Right lung (tissue), 5 donors: ENCODE results near the gene CFAP206. TPM values are rescaled to one million over a fixed set of nuclear protein-coding genes. Genes with fewer than 3 reads are reported as not detected.
"Not testable (repeated sequence)": the region's sequence is repeated elsewhere in the genome, so short reads cannot be mapped to it uniquely, and the experiment has no call there.

Experiments
- DNase-seq, 2 donors: peaks; one replicate each; pipeline ENCODE4 v3.0.0-alpha.2; 2013
- polyA plus RNA-seq, 5 donors: library from polyadenylated mRNA; unstranded; fragments of 120-200 nt; gene quantifications; one replicate each; pipeline versions ENCODE4 v1.2.1 to v1.2.3, GENCODE V29; 2013; ENCODE audit warnings: inconsistent platforms in 1 of 5, low replicate concordance in 1 of 5; ENCODE audit not compliant: insufficient read length in 5 of 5, insufficient read depth in 1 of 5

The CFAP206 gene
- polyA plus RNA-seq, 5 donors, result 1.2 to 4.2 (median 2.4) TPM

DNA sequence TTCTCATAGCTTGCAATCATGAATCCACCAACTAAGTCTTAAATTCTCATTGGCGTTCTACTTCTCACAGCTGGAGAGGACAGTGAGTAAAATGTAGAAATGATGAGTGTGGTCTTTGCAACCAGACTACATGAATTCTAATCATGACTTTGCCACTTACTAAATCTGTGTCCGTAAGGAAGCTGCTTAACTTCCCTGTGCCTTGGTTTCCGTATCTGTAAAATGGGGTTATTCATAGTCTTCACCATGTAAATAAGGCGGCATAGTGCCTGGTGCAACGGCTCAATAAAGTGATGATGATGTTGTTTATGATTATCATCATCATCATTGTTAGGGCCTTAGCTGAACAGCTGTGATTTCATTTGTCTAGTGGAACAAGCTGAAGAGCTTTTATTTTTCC, 12.6 kb downstream of the CFAP206 start:
- DNase-seq, result no peak

DNA sequence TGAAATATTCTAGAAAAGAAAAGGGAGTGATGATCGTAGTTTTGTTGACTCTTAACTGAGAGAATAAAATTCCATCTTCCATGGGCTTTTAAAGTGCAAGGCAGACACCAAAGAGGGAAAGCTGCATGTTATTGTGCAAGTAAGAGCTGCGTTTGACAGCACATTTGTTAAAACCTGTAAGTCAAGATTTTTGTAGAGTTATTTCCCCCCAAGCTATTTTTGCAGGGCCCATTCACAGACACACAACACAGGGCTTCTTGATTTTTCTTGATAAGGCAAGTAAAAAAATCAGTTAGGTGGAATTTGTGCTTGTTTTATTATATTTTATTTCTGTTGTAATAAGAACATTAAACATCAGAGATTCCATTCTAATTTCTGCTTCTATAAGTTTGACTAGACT, 13.8 kb downstream of the CFAP206 start:
- DNase-seq, result peak; percentile 3 to 6

DNA sequence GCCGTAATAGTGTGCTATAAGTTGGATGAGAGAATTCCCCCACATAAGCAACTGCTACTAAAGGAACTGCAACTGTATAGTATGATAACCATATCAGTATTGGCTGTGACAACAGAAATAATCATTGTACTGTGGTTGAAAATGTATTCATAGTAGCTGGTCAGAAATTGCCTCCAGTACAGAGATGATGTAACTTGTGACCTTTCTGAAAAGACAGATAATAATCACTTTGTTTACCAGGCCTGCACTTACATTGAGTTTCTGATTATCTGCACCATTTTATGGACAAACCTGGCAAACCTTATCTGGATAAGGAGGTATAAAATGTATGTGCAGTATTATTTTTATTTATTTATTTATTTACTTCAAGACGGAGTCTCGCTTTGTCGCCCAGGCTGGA, 19.0 kb downstream of the CFAP206 start:
- no peak for DNase-seq

DNA sequence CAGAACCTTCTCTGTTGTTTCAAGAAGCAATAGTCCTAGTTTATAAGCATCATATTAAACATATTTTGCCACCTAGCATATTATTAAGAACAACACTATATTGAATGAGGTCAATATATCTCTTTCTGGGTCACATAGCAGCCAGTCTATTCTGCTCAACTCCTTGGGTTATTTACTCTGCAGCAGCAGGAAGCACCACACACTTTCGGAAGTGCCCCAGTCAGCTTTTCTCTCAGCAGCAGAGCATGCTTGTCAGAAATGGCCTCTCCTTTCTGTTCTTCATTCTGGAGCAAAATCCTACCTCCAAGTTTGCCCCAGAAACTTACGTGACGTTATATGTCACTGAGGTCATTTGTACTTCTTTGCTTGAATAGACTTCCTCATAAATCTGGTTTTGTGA, 22.7 kb downstream of the CFAP206 start:
- DNase-seq, result no peak

DNA sequence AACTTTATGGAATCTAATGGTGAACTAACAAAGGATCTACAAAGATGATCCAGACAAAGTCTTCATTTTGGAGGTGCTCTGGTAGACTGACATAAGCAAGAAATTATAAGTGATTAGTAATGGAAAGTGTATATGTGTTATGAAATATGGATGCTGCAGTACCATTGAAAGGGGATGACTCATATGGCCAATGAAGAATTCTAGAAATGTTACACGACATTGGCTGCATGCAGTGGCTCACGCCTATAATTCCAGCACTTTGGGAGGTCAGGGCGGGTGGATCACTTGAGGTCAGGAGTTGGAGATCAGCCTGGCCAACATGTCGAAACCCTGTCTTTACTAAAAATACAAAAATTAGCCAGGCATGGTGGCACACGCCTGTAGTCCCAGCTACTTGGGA, 23.5 kb downstream of the CFAP206 start:
- no peak for DNase-seq

DNA sequence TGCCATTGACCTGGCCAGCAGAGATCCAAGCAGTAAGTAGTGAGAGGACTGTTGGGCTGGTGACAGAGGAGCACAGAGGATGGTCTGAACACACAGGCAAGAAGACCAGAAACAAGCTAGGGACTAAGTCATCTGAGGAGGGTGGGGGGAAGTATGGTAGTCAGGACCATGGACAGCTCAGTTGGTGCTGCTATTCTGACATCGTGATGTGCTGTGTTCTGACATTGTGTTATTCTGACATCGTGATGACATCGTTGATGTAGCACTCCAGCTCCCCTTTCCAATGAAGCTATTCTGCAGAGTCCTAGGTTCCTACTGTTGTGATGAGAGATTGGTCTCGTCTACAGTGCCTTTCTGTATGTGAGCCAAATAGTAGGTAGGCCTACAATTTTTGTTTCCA, 28.7 kb downstream of the CFAP206 start:
- DNase-seq, result peak; percentile 56 to 64

DNA sequence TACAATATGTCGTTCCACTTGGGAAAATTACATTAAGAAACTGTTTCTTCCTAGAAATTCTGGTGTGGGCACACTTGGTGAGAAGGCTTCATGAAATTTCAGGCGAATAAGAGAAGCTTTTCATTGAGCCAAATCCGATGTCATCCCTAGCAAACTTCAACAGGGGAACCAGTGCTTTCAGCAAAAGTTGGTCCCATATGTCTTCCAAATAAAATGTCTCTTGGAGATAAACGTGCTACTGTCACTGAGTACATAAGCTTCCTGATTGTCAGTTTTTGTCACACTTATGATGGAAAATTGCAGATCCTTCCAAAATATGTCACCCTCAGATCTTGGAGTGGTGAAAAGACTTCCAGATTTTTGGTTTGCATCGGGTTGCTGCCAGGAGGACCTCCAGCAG, 33.9 kb downstream of the CFAP206 start:
- no peak for DNase-seq

DNA sequence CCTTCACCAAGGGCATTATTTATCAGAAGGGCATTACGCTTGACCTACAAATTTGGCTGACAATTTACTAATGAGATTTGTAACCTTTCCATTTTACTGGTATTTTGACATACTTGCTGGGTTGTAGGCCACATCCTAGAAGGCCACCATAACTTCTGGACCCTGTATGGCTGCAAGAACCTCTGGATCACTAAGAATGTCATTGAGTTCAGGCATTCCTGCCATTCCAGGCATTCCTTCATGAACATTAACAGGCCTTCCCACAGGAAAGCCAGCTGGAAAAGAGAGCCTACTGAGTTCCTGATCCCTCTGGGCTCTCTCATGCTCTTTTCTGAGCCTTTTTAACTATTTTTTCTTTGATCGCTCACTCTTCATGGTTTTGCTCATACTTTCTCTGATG, 36.6 kb downstream of the CFAP206 start:
- DNase-seq, result no peak

DNA sequence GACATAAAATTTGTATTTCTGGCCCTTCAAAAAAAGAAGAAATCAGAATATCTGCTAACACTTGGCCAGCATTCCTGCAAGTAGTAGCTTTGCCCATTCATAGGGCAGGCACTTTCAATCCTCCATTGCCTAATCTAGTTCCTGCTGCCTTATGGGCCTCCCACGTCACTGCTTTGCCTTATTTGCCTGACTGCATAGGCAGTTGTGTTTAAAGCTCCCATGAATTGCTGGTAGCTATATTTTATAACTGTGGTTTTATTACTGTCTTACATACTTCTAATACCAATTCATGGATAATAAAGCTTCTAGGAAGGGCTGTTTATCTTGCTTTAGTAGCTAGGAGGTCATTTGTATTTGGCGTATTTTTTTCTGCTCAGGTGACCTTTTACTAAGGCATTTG, 57.3 kb downstream of the CFAP206 start:
- DNase-seq, result no peak

DNA sequence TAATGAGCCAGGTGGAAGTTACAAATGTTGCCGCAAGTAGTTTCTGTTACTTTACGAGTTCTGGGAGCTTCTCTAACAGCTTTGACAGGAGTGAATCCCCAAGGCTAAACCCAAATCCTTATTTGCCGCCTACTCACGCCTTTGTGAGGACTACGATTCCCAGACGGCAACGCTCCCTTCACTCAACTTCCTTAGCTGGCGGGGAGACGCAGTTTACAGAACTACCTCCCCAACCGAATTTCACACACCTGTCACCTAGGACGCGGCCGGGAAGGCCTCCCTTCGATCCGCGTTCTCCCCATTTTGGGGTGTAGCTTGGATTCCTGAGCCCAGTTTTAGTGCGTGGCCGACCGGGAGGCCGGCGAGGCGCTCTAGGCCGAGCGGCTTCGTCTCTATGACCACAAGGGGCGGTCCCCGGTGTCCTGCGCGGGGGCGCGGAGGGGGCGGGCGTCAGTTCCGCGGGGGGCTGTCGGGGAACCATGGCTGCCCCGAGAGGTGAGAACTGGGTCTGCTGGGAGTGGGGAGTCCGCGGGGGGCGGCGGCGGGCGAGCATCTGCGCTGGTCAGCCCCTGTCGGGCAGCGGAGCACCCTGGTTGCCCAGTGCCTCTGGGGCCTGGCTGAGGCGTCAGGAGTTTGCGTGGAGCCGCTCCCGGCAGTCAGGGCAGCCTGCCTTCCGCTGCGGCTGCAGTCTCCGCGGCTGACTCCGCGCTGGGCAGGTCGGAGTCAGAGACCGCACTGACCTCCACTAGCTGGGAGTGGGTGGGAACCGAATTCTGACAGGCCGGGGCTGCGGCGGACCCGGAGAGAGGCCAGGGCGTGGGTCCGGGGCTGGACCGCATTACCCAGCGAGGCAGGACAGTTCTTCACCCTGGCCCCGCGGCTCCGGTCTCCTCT, 65.0 kb downstream of the CFAP206 start, which contains the start of gene SLC35A1:
Gene SLC35A1, plus strand, starts transcription at position 450 of the 894 bp plus-strand sequence. Its CDS starts 30 bp downstream, at position 480.
- DNase-seq, result peak; percentile 91

DNA sequence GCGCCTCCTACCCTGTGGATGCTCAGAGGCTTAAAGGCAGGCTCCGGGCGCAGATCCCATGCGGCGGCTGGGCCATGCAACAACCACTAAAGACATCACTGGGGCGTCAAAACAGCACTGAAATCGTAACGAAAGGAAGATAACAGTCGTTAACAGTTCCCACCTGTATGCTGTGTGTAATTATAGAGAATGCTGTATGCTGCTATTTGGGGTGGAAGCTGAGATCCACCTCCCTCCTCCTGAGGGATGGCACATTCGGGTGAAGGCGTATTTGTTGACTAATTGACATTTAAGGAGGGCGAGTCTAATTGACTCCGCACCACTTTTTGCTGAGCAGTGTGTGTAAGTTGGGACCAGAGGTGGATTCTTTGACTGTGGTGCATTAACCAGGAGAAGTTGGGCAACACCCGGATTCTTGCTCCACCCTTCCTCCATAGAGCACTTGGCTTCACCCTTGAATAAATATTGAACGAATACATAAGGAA, 65.7 kb downstream of the CFAP206 start:
- peak; percentile 30 to 31 for DNase-seq

DNA sequence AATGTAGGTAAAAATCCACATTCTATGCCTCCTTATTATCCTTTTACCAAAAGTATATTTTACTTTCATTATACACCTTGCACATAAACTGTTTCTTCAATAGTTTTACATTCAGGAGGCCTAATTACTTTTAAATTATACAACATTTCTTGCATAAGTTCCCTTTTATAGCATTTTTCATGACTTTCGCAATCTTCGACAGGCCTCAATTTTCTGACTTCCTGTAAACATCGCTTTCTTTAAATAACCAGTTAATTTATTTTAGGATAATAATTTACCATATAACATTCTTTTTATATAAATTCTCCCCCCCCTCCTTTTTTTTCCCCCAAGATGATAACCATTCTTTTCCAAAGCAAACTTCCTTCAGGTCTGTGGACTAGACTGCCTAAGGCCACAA, 74.2 kb downstream of the CFAP206 start:
- DNase-seq, result peak; percentile 20 to 23

DNA sequence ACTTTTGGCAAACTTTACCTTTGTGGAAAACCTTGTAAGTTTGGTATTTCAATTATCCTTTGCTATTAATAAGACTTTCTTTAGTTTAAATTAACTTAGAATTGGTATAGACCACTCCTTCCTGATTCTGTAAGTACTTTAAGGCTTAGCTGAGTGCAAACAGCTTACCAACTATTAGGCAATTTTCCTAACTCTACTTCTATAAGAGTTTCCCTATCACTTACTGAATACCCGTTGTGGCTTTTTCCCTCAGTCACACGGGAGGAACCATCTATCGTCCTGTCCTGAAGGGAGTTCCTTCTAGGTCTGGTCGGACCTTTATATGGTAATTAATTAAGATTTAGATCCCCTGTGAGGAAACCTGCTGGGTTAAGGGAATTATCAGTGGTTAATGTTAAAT, 74.6 kb downstream of the CFAP206 start:
- peak in 1 of 2 donors; percentile 17 for DNase-seq

DNA sequence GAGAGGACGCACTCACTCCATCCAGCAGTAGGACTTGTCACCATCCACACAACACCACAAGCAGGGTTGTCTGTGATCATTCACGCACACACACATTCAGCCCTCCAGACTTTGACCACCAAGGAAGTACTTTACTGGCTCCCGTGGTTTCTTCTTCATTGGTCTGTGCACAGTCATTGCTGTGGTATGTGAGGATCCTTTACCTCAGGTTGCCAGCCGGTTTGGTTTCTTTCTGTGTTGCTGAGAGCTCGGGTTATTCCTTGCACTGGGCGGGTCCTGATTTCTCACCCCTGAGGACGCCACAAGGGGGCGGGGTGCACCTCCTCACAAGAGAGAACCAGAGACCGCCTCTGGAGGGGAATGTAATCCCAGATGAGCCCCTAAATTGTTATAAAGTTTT, 76.2 kb downstream of the CFAP206 start:
- no peak for DNase-seq

DNA sequence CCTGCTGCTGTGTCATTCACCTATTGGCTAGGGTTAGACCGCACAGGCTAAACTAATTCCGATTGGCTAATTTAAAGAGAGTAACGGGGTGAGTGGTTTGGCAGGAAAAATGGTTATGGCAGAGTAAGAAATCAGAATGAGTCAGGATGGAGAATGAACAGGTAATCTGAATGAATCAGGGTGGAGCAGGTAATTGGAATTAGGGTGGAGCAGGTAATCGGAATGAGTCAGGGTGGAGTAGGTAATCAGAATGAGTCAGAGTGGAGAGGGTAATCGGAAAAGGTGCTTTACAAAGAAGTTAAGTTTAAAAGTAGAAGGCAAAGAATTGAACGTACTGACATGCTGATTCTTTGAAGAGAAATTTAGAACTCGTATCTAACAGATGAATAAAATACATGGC, 76.7 kb downstream of the CFAP206 start:
- DNase-seq, result no peak

DNA sequence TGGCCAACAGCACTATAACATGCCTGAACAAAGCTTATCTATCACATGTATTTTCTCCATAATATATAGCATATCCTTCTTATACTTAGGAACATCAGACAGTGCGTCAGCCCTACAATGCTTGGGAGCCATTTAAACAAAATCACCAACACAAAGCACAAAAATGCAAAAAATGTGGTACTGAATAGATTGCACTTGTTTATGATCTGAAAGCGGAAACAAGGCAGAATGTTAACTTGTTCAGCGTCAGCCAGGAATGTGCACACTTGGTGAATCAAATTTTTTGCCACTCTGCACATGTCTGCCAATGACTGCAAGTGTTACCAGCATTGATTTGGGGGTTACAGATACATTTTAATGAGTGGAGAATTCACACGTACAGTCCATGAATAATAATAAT, 79.8 kb downstream of the CFAP206 start:
- DNase-seq, result no peak

DNA sequence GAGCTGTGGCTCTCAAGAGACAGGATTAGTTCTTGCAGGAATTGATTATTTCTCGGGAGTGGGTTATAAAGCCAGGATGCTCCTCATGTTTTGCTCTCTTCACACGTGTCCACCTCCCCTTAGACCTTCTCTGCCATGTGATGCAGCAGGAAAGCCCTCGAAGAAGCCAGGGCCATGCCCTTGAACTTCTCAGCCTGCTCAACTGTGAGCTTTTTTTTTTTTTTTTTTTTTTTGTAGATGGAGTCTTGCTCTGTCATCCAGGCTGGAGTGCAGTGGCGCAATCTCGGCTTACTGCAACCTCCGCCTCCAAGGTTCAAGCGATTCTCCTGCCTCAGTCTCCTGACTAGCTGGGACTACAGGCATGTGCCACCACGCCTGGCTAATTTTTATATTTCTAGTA, 81.6 kb downstream of the CFAP206 start:
- not testable (repeated sequence) for DNase-seq

DNA sequence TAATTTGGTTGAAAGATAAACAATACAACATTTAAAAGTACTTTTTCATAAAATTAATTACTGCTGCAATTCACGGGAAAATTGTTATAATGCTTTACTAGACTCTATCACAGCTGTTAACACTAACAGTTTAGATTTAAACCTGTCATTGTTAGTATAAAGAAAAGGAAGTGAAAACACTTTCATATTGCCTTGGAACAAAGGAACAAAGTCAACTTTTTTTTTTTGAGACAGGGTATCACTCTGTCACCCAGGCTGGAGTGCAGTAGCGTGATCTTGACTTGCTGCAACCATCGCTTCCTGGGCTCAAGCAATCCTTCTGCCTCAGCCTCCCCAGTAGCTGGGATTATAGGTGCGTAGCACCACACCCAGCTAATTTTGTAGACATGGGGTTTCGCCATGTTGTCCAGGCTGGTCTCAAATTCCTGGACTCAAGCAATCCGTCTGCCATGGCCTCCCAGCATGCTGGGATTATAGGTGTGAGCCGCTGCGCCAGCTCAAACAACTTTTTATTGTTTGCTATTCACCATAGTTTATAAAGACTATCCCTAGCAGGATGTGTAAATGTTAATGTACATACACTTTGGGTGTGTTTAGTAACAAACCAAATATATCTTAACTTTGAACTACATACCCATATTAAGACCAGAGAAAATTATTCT, 87.1 kb downstream of the CFAP206 start:
- DNase-seq, result no peak

DNA sequence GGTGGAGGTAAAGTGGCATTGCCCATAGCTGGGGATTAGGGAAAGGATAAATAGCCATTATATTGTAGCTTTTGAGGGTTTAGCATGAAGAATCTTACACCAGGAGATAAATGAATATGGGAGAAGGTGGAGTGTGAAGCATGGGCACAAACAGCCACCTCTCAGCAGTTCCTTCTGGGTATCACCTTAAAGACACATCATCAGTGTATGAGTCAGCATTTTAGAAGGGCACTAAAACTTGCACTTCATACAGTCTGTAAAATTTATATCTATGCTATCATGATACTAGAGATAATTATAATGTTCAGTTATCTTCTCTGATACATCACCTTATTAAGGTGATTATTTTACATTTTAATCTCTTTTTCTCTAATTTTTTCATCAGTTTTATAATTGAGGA, 90.3 kb downstream of the CFAP206 start:
- DNase-seq, result no peak

DNA sequence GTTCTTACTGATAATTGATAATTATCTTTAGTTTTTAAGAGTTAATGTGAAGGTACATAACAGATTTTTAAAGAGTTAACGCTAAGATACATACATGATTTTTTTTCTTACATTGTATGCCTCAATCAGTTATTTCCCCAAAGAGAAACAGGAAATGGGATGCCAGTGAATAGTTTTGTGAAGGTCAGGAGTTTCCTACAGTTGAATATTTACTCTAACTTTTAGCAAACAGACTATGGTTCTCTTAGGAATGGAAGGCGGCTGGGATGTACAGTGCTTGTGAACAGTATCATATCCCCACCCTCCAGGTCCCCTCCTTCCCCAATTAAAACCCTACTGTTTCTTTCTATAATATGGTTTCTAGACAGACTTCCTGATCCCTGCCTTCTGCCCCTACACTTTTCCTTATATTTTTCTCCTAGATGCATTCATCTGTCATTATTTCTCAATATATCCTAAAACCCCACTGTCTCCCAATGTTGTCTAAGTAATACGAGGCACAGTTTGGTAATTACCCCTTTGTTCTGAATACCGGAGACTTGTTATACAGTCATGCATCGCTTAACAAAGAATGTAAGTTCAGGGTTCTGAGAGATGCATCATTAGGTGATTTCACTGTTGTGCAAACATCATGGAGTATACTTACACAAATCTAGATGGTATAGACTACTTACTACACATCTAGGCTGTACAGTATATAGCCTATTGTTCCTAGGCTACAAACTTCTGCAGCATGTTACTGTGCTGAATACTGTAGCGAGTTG, 94.2 kb downstream of the CFAP206 start:
- no peak for DNase-seq

DNA sequence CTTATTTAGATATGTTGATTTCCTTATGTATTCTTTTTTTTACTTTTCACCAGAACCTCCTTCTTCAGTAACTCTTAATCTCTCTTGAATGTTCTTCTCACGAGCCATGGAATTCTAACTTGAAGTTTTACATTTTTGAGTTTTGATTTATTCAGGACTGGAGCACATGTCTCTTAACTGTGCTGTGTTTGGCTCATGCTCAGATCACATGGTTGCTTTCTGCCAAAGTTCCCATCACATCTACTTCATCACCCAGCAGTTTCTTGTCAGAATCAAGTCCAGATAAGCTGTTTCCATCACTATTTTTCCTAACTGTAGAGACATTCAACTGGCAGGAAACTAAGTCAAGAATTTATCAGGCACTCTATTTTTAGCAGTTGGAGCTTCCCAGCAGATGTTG, 96.7 kb downstream of the CFAP206 start:
- peak; percentile 17 to 28 for DNase-seq
